Nephron (organoid): ENCODE measurements around the gene TIAL1.
"Not testable (repeated sequence)": the region's sequence is repeated elsewhere in the genome, so short reads cannot be mapped to it uniquely, and the experiment has no call there.

ENCODE experiments used
- H3K27ac Mint-ChIP-seq, 3 experiments: 2 replicates each; pipeline ENCODE4 v1.8.0; 2020; ENCODE audit warnings: mixed read lengths in 3 of 3, mild to moderate bottlenecking in 2 of 3, moderate library complexity in 1 of 3
- H3K27me3 Mint-ChIP-seq: 2 replicates; pipeline ENCODE4 v1.8.0; 2021; ENCODE audit warnings: low read depth, mild to moderate bottlenecking, moderate library complexity, mixed read lengths
- H3K36me3 Mint-ChIP-seq: 2 replicates; pipeline ENCODE4 v1.8.0; 2020; ENCODE audit warnings: low read depth, mixed read lengths
- H3K4me1 Mint-ChIP-seq: 2 replicates; pipeline ENCODE4 v1.8.0; 2020; ENCODE audit warnings: mixed read lengths
- H3K4me3 Mint-ChIP-seq, 3 experiments: 2 replicates each; pipeline ENCODE4 v1.8.0; 2020; ENCODE audit warnings: mild to moderate bottlenecking in 3 of 3, mixed read lengths in 3 of 3, moderate library complexity in 2 of 3
- H3K9me3 Mint-ChIP-seq: 2 replicates; pipeline ENCODE4 v1.8.0; 2020; ENCODE audit warnings: mixed read lengths
- TF ChIP-seq, protein P1 (sequence below), 3 experiments: fragments of 200-600 bp; sonication (generic); IDR thresholded peaks; one replicate each; pipeline ENCODE4 v1.5.0; 2021; ENCODE audit warnings: antibody characterized with exemption in 3 of 3; ENCODE audit not compliant: unreplicated experiment in 3 of 3

Gene TIAL1

DNA sequence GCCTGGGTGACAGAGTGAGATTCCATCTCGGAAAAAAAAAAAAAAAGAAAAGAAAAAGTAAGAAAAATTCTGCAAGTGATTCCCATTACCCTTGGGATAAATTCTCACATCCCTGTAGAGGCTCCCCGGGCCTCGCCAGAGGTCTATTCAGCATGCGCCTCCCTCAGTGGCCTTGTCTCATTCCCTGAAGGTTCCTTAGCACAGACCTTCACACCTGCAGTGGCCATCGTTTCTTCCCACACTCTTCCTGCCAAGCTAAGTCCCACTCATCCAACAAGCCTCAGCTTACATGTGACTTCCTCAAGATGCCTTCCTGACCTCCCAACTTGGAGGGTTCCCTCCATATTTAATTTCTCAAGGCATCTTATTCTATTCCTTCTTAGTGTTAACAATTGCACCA, 33.5 kb upstream of the TIAL1 start:
- TF ChIP-seq, protein P1, sequence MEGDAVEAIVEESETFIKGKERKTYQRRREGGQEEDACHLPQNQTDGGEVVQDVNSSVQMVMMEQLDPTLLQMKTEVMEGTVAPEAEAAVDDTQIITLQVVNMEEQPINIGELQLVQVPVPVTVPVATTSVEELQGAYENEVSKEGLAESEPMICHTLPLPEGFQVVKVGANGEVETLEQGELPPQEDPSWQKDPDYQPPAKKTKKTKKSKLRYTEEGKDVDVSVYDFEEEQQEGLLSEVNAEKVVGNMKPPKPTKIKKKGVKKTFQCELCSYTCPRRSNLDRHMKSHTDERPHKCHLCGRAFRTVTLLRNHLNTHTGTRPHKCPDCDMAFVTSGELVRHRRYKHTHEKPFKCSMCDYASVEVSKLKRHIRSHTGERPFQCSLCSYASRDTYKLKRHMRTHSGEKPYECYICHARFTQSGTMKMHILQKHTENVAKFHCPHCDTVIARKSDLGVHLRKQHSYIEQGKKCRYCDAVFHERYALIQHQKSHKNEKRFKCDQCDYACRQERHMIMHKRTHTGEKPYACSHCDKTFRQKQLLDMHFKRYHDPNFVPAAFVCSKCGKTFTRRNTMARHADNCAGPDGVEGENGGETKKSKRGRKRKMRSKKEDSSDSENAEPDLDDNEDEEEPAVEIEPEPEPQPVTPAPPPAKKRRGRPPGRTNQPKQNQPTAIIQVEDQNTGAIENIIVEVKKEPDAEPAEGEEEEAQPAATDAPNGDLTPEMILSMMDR (IDR thresholded peaks at IDR 0.05; ENCODE audit: unreplicated experiment in 3 of 3) = no peak
- Mint-ChIP-seq H3K9me3 (no peaks in the 10 kb centered on the region), H3K27me3 (no peaks in the 10 kb centered on the region), H3K4me1 (no peaks in the 10 kb centered on the region), H3K36me3 (no peaks in the 10 kb centered on the region), H3K27ac (no peak overlapping the region), H3K4me3 (no peak overlapping the region)

- TF ChIP-seq, protein P1 (IDR thresholded peaks at IDR 0.05; ENCODE audit: unreplicated experiment in 3 of 3) = no peak
- H3K27ac Mint-ChIP-seq = no peak overlapping the region
- no peaks in the 10 kb centered on the region for H3K36me3 Mint-ChIP-seq
- no peaks in the 10 kb centered on the region for H3K4me1 Mint-ChIP-seq
- H3K9me3 Mint-ChIP-seq = no peaks in the 10 kb centered on the region
- H3K27me3 Mint-ChIP-seq = no peaks in the 10 kb centered on the region
- no peak overlapping the region for H3K4me3 Mint-ChIP-seq
Observed at GRCh38 chr10:119625570-119626280, 29.0 kb upstream of the TIAL1 start.

DNA sequence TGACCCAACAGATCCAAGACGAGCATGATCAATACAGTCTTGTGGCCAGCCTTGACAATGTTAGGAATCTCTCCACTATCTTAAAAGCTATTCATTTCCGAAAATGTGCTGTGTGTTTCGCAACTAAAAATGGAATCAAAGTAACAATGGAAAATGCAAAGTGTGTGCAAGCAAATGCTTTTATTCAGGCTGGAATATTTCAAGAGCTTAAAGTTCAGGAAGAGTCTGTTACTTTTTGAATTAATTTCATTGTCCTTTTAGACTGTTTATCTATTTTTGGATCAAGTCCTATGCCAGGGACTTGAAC, 24.3 kb upstream of the TIAL1 start:
- Mint-ChIP-seq H3K9me3 (no peaks in the 10 kb centered on the region), H3K4me3 (no peak overlapping the region), H3K27ac (no peak overlapping the region), H3K27me3 (no peaks in the 10 kb centered on the region), H3K4me1 (no peaks in the 10 kb centered on the region), H3K36me3 (no peaks in the 10 kb centered on the region)
- TF ChIP-seq, protein P1 (IDR thresholded peaks at IDR 0.05; ENCODE audit: unreplicated experiment in 3 of 3) = no peak

GRCh38 chr10:119620241-119621077, 23.7 kb upstream of the TIAL1 start:
- no peaks in the 10 kb centered on the region for H3K36me3 Mint-ChIP-seq
- H3K27ac Mint-ChIP-seq = no peak overlapping the region
- no peak overlapping the region for H3K4me3 Mint-ChIP-seq
- H3K27me3 Mint-ChIP-seq = no peaks in the 10 kb centered on the region
- TF ChIP-seq, protein P1 (IDR thresholded peaks at IDR 0.05; ENCODE audit: unreplicated experiment in 3 of 3) = no peak
- no peaks in the 10 kb centered on the region for H3K4me1 Mint-ChIP-seq
- no peaks in the 10 kb centered on the region for H3K9me3 Mint-ChIP-seq

DNA sequence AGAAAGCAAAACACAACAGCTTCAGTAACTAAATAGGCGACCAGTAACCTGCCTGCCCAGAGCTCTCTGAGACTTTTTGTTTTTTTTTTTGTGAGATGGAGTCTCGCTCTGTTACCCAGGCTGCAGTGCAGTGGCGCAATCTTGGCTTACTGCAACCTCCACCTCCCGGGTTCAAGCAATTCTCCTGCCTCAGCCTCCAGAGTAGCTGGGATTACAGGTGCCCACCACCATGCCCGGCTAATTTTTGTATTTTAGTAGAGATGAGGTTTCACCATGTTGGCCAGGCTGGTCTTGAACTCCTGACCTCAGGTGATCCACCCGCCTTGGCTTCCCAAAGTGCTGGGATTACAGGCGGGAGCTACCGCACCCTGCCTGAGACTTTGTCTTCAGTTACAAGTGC, 23.0 kb upstream of the TIAL1 start:
- H3K36me3 Mint-ChIP-seq, H3K4me1 Mint-ChIP-seq, H3K27me3 Mint-ChIP-seq, H3K4me3 Mint-ChIP-seq, H3K9me3 Mint-ChIP-seq, H3K27ac Mint-ChIP-seq: not testable (repeated sequence)

DNA sequence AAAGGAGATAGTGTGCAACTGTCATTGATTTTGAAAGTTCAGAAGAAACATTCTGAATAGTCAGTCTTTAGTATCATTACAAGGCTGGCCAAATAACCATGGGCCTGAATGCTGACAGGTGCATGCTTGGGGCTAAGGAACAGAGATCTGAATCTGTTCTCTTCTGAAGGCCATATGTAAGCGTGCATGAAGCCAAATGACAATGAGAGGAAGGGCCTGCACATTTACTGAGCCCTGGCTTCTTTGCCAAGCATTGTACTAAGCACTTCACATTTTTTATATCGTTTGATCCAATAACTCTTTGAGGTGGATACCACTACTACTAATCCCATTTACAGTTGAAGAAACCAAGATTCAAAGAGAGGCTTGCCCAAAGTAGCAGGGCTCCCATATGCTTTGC, 22.5 kb upstream of the TIAL1 start:
- no peak overlapping the region for H3K27ac Mint-ChIP-seq
- no peaks in the 10 kb centered on the region for H3K4me1 Mint-ChIP-seq
- TF ChIP-seq, protein P1 (IDR thresholded peaks at IDR 0.05; ENCODE audit: unreplicated experiment in 3 of 3) = no peak

More for the DNA sequence above, 22.5 kb upstream of the TIAL1 start:
- H3K4me3 Mint-ChIP-seq = no peak overlapping the region
- H3K9me3 Mint-ChIP-seq = no peaks in the 10 kb centered on the region
- H3K27me3 Mint-ChIP-seq = no peaks in the 10 kb centered on the region
- no peaks in the 10 kb centered on the region for H3K36me3 Mint-ChIP-seq
